NCI-H2171 (cell line): ENCODE measurements around the gene MSANTD1.

Experiments
- DNase-seq: peaks from one replicate; lab custom pipeline; 2025; lab: John Stamatoyannopoulos, UW

Gene MSANTD1

GRCh38 chr4:3263876-3264193, 14.9 kb downstream of the MSANTD1 start:
- no peak for DNase-seq

- DNase-seq, result no peak
Observed at GRCh38 chr4:3266076-3266475, 17.1 kb downstream of the MSANTD1 start.

- DNase-seq, result no peak
Observed at GRCh38 chr4:3267576-3268394, 18.8 kb downstream of the MSANTD1 start.

GRCh38 chr4:3268395-3269104, 19.6 kb downstream of the MSANTD1 start:
- no peak for DNase-seq

- no peak for DNase-seq
Observed at GRCh38 chr4:3269105-3269927, 20.4 kb downstream of the MSANTD1 start.

- no peak for DNase-seq
Observed at GRCh38 chr4:3269991-3270611, 21.1 kb downstream of the MSANTD1 start.

GRCh38 chr4:3271131-3271530, 22.2 kb downstream of the MSANTD1 start:
- no peak for DNase-seq

- DNase-seq, result no peak
Observed at GRCh38 chr4:3276986-3277385, 28.0 kb downstream of the MSANTD1 start.

GRCh38 chr4:3280466-3280865, 31.5 kb downstream of the MSANTD1 start:
- no peak for DNase-seq

- no peak for DNase-seq
Observed at GRCh38 chr4:3283483-3283882, 34.5 kb downstream of the MSANTD1 start.

GRCh38 chr4:3283916-3284315, 35.0 kb downstream of the MSANTD1 start:
- no peak for DNase-seq

GRCh38 chr4:3284734-3285557, 36.0 kb downstream of the MSANTD1 start:
- DNase-seq, result no peak

GRCh38 chr4:3285558-3286334, 36.8 kb downstream of the MSANTD1 start:
- DNase-seq, result no peak

- DNase-seq, result no peak
Observed at GRCh38 chr4:3286335-3287175, 37.6 kb downstream of the MSANTD1 start.

- no peak for DNase-seq
Observed at GRCh38 chr4:3287271-3287971, 38.5 kb downstream of the MSANTD1 start.

GRCh38 chr4:3287972-3288570, 39.1 kb downstream of the MSANTD1 start:
- DNase-seq, result no peak

GRCh38 chr4:3288571-3289094, 39.7 kb downstream of the MSANTD1 start:
- no peak for DNase-seq

GRCh38 chr4:3290476-3290875, 41.5 kb downstream of the MSANTD1 start:
- DNase-seq, result no peak
